Stimulated activated CD4-positive, alpha-beta T cell treated with anti-CD3 and anti-CD28 coated beads, Interleukin-12 subunit alpha, Interleukin-12 subunit beta, amount 100 ng/mL, for 48 hours (primary cell): ENCODE results near the gene CISD3.

Experiments
- DNase-seq, 3 donors: peaks; one replicate each; pipeline ENCODE4 v3.0.0-alpha.2; 2020; ENCODE audit warnings: low read depth in 2 of 3, low spot score in 1 of 3

CISD3 gene

GRCh38 chr17:38729886-38730525 is at the start of gene CISD3:
Gene CISD3 (plus strand): TSS chr17:38730341. CDS start chr17:38730359, 18 bp downstream.
- DNase-seq: peak; percentile 61 to 85 (median 70)

GRCh38 chr17:38681096-38681495 is 49.0 kb upstream of the CISD3 start:
- no peak for DNase-seq

- no peak for DNase-seq
These were observed 44.6 kb upstream of the CISD3 start for GRCh38 chr17:38685491-38685890.

- DNase-seq: no peak
These were observed 42.9 kb upstream of the CISD3 start for GRCh38 chr17:38687286-38687685.

- no peak for DNase-seq
These were observed 39.8 kb upstream of the CISD3 start for GRCh38 chr17:38690386-38690785.

- no peak for DNase-seq
These were observed 39.0 kb upstream of the CISD3 start for GRCh38 chr17:38691154-38691553.

- DNase-seq: no peak
These were observed 36.3 kb upstream of the CISD3 start for GRCh38 chr17:38693700-38694329.

- DNase-seq: no peak
These were observed 32.9 kb upstream of the CISD3 start for GRCh38 chr17:38697061-38697820.

- DNase-seq: no peak
These were observed 31.4 kb upstream of the CISD3 start for GRCh38 chr17:38698760-38699159.

- DNase-seq: peak; percentile 79 to 91 (median 88)
These were observed 28.5 kb upstream of the CISD3 start for GRCh38 chr17:38701504-38702165.

GRCh38 chr17:38702166-38702915 is 27.8 kb upstream of the CISD3 start:
- peak; percentile 70 to 79 (median 71) for DNase-seq

- peak in 1 of 3 donors; percentile 34 for DNase-seq
These were observed 27.0 kb upstream of the CISD3 start for GRCh38 chr17:38702916-38703741.

- peak; percentile 75 to 86 (median 84) for DNase-seq
These were observed 26.2 kb upstream of the CISD3 start for GRCh38 chr17:38703742-38704605.

- peak in 1 of 3 donors; percentile 66 for DNase-seq
These were observed 25.3 kb upstream of the CISD3 start, which contains the start of gene MLLT6 for GRCh38 chr17:38704606-38705522. Gene MLLT6 (plus strand): TSS chr17:38705273. CDS start chr17:38705633, 360 bp downstream.

GRCh38 chr17:38705523-38705802 is 24.7 kb upstream of the CISD3 start:
- DNase-seq: no peak

GRCh38 chr17:38705803-38706504 is 24.2 kb upstream of the CISD3 start:
- peak in 1 of 3 donors; percentile 32 for DNase-seq

GRCh38 chr17:38706505-38707216 is 23.5 kb upstream of the CISD3 start:
- DNase-seq: no peak
